C4-2B (cell line): ENCODE data around the gene UGP2.
"Not testable (repeated sequence)": the region's sequence is repeated elsewhere in the genome, so short reads cannot be mapped to it uniquely, and the experiment has no call there.

Source experiments
- H3K27ac ChIP-seq: fragments of 450-650 bp; 2 replicates; pipeline ENCODE4 v1.5.1; 2017
- ZFX ChIP-seq: fragments of 450-650 bp; IDR thresholded peaks from 2 replicates; pipeline ENCODE4 v1.6.1; 2017
- TF ChIP-seq, protein P1 (sequence below): fragments of 450-650 bp; conservative IDR thresholded peaks from 2 replicates; pipeline ENCODE4 v1.5.1; 2017; ENCODE audit warnings: mild to moderate bottlenecking

UGP2 gene

DNA sequence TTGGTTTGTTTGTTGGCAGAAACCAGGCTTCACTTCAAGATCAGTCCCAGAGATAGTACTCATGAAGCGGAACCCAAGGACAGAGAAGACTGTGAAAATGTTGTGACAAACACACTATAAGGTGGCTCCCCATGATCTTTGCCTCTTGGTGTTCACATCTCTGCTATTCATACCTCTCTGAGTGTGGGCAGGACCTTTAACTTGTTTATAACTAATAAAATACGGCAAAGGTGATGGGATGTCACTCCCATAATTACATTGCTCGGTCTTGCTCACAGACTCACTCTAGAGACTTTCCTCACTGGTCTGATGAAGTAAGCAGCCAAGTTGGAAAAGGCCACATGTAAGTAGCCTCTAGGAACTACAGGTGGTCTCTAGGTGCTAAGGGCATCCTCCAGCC, 30.6 kb upstream of the UGP2 start:
- no peak overlapping the region; the same call in 1 of the 2 replicates for H3K27ac ChIP-seq
- TF ChIP-seq, protein P1, sequence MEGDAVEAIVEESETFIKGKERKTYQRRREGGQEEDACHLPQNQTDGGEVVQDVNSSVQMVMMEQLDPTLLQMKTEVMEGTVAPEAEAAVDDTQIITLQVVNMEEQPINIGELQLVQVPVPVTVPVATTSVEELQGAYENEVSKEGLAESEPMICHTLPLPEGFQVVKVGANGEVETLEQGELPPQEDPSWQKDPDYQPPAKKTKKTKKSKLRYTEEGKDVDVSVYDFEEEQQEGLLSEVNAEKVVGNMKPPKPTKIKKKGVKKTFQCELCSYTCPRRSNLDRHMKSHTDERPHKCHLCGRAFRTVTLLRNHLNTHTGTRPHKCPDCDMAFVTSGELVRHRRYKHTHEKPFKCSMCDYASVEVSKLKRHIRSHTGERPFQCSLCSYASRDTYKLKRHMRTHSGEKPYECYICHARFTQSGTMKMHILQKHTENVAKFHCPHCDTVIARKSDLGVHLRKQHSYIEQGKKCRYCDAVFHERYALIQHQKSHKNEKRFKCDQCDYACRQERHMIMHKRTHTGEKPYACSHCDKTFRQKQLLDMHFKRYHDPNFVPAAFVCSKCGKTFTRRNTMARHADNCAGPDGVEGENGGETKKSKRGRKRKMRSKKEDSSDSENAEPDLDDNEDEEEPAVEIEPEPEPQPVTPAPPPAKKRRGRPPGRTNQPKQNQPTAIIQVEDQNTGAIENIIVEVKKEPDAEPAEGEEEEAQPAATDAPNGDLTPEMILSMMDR, result no peak
- no peak for TF ChIP-seq ZFX

DNA sequence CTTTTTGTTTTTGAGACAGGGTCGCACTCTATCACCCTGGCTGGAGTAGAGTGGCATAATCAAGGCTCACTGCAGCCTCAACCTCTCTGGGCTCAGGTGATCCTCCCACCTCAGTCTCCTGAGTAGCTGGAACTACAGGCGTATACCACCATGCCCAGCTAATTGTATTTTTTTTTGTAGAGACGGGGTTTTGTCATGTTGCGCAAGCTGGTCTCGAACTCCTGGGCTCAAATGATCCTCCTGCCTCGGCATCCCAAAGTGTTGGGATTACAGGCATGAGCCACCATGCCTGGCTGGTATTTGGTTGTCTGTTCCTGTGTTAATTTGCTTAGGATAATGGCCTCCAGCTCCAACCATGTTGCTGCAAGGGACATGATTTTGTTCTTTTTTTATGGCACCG, 29.8 kb upstream of the UGP2 start:
- not testable (repeated sequence) for H3K27ac ChIP-seq

DNA sequence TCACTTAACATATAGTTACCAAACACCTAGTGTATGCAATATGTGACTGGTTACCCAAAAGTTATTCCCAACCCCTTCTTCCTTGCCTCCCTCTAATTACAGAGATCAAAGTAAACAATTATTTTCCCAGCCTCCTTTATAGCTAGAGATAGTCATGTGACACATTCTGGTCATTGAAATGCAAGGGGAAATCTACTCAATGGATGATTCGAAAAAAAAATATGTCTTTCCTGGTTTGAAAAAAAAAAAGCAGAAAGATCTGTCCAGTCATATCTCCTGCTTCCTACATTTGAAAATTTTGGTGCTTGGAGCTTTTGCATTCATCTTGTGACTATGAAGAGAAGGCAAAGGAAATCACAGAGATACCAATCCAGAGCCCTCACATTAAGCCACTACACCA, 27.6 kb upstream of the UGP2 start:
- H3K27ac ChIP-seq, result no peak overlapping the region
- TF ChIP-seq, protein P1, result no peak
- no peak for TF ChIP-seq ZFX

DNA sequence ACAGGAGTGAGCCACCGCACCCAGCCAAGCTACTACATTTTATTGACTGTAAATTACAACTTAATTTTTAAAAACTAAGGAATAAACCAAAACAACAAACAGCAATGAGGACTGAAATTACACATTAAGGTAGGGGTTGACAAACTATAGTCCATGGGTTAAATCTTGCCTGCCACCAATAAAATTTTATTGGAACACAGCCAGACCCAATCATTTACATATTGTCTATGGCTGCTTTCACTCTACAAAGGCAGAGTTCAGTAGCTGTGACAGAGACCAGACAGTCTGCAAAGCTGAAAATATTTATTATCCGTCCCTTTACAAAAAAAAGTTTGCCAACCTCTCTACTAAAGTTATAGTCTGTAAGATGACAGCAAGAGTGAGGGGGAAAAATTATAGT, 24.3 kb upstream of the UGP2 start:
- TF ChIP-seq, protein P1, result no peak
- no peak for TF ChIP-seq ZFX
- no peak overlapping the region for H3K27ac ChIP-seq

DNA sequence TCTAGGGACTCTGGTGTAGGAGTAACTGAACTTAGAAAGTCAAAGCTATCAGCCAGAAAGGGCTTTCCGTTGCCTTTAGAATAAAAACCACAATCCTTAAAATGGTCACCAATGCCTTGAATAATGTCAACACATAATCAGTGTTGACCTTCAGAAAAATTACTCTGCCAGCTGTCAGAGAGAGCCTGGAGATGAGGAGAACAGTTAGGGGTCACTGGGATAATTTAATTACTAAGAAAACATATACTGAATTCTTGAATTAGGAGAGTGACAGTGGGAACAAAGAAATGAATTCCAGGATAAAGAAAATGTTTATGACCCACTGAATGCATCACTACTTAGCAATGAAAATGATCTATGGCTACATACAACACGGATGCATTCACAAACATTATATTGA, 23.4 kb upstream of the UGP2 start:
- H3K27ac ChIP-seq, result no peak overlapping the region

DNA sequence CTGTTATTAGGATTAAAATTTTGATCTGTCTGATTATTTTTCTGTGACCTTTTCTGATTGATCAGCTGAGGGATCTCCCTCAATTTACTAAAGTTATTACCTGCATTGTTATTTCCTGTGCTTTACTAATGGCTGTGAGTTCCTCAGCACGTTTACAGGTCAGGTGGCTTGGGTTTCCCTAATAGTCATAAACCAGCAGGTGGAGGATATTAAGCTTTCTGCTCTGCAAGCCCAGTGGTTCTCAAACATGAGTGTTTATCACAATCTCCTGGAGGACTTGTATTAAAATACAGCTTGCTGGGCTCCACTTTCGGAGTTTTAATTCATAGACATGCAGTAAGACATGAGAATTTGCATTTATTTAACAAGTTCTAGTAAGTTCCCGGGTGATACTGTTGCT, 22.4 kb upstream of the UGP2 start:
- H3K27ac ChIP-seq, result no peak overlapping the region
- TF ChIP-seq, protein P1, result no peak
- no peak for TF ChIP-seq ZFX

More for the DNA sequence above, 23.4 kb upstream of the UGP2 start:
- TF ChIP-seq ZFX, result no peak
- TF ChIP-seq, protein P1, result no peak

DNA sequence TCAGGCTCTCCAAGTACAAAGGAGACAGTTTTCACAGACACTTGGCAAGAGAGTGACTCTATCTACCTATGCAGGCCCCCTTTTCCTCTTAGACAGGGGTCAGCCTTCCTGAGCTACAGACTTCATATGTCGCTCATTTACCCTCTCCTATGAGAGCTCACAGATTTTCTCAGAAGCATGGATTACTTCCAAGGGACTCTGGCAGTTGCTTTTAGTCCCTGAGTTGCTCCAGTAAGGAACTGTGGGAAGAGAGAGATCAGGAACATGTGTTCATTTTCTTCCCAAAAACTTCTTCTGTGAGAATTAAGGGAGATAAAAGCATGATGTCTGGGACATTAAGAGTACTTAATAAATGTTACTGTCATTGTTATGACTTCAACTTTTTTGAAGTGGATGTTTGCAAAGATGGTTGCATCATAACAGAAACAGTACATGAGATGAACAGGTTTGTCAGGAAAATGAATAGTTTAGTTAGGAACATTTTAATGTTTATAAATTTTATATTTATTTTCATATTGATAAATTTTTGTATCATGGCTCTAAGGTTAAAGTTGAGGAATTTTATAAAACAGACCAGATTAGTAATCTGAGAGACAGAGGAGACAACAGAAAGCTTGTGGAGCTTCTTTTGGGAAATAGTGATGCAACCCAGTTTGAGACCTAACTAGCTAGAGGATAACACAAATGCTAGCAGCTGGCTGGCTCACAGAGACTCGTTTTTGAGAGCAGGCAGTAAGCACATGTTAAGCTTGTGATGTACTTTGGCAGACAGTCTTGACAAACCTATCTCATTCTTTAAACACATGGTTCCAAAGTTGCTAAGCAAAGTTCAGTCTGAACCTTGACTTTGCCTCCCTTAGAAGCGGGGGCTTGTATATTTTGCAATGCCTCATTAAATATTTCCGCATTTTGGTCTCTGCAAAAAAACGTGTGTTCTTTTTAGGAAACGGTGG, 21.7 kb upstream of the UGP2 start:
- no peak for TF ChIP-seq ZFX
- TF ChIP-seq, protein P1, result no peak

DNA sequence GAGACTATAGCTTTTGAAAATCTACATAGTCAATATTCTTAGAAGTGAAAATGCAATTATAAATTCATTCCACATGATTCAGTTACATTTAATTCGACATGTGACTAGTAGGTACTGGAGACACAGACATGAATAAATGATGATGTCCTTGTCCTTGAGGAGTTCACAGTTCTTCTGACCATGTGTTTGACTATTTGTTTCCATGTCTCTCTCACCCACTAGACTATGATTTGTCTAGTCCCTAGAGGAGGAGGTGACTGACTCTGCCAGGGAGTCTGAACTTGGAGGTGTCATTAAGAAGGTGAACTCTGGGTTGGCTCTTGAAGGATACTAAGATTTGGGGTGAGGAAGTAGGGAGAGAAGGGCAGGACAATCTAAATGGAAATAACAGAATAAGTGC, 20.7 kb upstream of the UGP2 start:
- H3K27ac ChIP-seq, result no peak overlapping the region
- TF ChIP-seq, protein P1, result no peak
- TF ChIP-seq ZFX, result no peak

More for the DNA sequence above, 21.7 kb upstream of the UGP2 start:
- no peak overlapping the region for H3K27ac ChIP-seq
